Measurements from ENCODE around the gene CLMN.
"Not testable (repeated sequence)": the region's sequence is repeated elsewhere in the genome, so short reads cannot be mapped to it uniquely, and the experiment has no call there.

CLMN gene

GRCh38 chr14:95185767-95186392 is 133.8 kb downstream of the CLMN start:
- DNase-seq = no peak

- DNase-seq = peak; percentile 5
Observed at GRCh38 chr14:95185033-95185766, 134.5 kb downstream of the CLMN start.

- DNase-seq = no peak
Observed at GRCh38 chr14:95184413-95184790, 135.3 kb downstream of the CLMN start.

GRCh38 chr14:95183532-95184412 is 135.9 kb downstream of the CLMN start:
- DNase-seq = no peak

- DNase-seq = no peak
Observed at GRCh38 chr14:95183082-95183481, 136.6 kb downstream of the CLMN start.

GRCh38 chr14:95182379-95182778 is 137.3 kb downstream of the CLMN start:
- DNase-seq = no peak

GRCh38 chr14:95180966-95181741 is 138.6 kb downstream of the CLMN start:
- no peak for DNase-seq

GRCh38 chr14:95175670-95176069 is 144.0 kb downstream of the CLMN start:
- not testable (repeated sequence) for DNase-seq

- no peak for DNase-seq
Observed at GRCh38 chr14:95174184-95174792, 145.4 kb downstream of the CLMN start.

- DNase-seq = no peak
Observed at GRCh38 chr14:95173518-95173917, 146.2 kb downstream of the CLMN start.

GRCh38 chr14:95167177-95167576 is 152.5 kb downstream of the CLMN start:
- no peak for DNase-seq

- DNase-seq = no peak
Observed at GRCh38 chr14:95165517-95165916, 154.2 kb downstream of the CLMN start.

- DNase-seq = no peak
Observed at GRCh38 chr14:95164506-95164905, 155.2 kb downstream of the CLMN start.

GRCh38 chr14:95163666-95164065 is 156.0 kb downstream of the CLMN start:
- no peak for DNase-seq

GRCh38 chr14:95163132-95163531 is 156.6 kb downstream of the CLMN start:
- DNase-seq = no peak

GRCh38 chr14:95162641-95163040 is 157.1 kb downstream of the CLMN start:
- no peak for DNase-seq

- peak; percentile 96 for DNase-seq
Observed at GRCh38 chr14:95157327-95158189, 162.2 kb downstream of the CLMN start, which contains the start of gene DICER1. Gene DICER1, minus strand, starts transcription at chr14:95157529. Its CDS starts 24,071 bp downstream, at chr14:95133458.

GRCh38 chr14:95157048-95157326 is 162.7 kb downstream of the CLMN start:
- DNase-seq = no peak

- DNase-seq = peak; percentile 37
Observed at GRCh38 chr14:95156161-95157047, 163.3 kb downstream of the CLMN start.

- no peak for DNase-seq
Observed at GRCh38 chr14:95155045-95155444, 164.7 kb downstream of the CLMN start.

Data from activated CD4-positive, alpha-beta T cell treated with anti-CD3 and anti-CD28 coated beads, Interleukin-10, Interleukin-2, amounts not matched to agents 100 ng/mL and 50 ng/mL, durations not matched to agents 16 hours and 8 hours (primary cell).